Hair follicle dermal papilla cell (primary cell): ENCODE measurements around the gene CIDEC. TPM values are rescaled to one million over a fixed set of nuclear protein-coding genes. Genes with fewer than 3 reads are reported as not detected.

ENCODE experiments used
- small RNA-seq: library from RNA; depleted of rRNA; stranded (forward); fragments of <200 nt; gene quantifications from one replicate; pipeline ENCODE3, GENCODE V24; 2012
- total RNA-seq: library from RNA; depleted of rRNA; stranded (reverse); fragments of >200 nt; gene quantifications from 2 replicates; pipeline ENCODE4 v1.2.3, GENCODE V29; 2012

The CIDEC gene
- total RNA-seq = not detected in 2 replicates

GRCh38 chr3:9879830-9880549 lies at the start of gene CIDEC:
Gene CIDEC, minus strand, starts transcription at chr3:9880253. Its CDS starts 1,767 bp downstream, at chr3:9878486.

GRCh38 chr3:9916734-9917680 lies 37.0 kb upstream of the CIDEC start, which contains the start of gene IL17RC:
Gene IL17RC, plus strand, starts transcription at chr3:9917098. Its CDS starts 218 bp downstream, at chr3:9917316.

GRCh38 chr3:9902372-9903237 lies 22.6 kb upstream of the CIDEC start, which contains the start of gene IL17RE:
Gene IL17RE, plus strand, starts transcription at chr3:9902848. Its CDS starts 85 bp downstream, at chr3:9902933.

GRCh38 chr3:9890249-9891071 lies 10.4 kb upstream of the CIDEC start, which contains the start of gene JAGN1:
Gene JAGN1, plus strand, starts transcription at chr3:9890610. Its CDS starts 113 bp downstream, at chr3:9890723.

GRCh38 chr3:9843715-9844438 lies 36.2 kb downstream of the CIDEC start, which contains the start of gene RPUSD3:
Gene RPUSD3, minus strand, starts transcription at chr3:9844008. Its CDS starts 18 bp downstream, at chr3:9843990.

Small RNA genes within 50 kb of the gene (small RNA-seq; reads per million reads assigned to genes)
- gene RNU6-882P = not detected

Other genes with a start within 250 kb of the CIDEC start
- gene MTMR14, start 230.7 kb downstream of the CIDEC start, total RNA-seq = 38.1 and 44.3 TPM in 2 replicates
- not detected in 2 replicates for gene CPNE9, start 176.4 kb downstream of the CIDEC start, total RNA-seq
- gene BRPF1, start 148.5 kb downstream of the CIDEC start, total RNA-seq = 25.6 and 27.0 TPM in 2 replicates
- 35.4 and 38.3 TPM in 2 replicates for gene OGG1, start 130.3 kb downstream of the CIDEC start, total RNA-seq
- gene CAMK1, start 110.3 kb downstream of the CIDEC start, total RNA-seq = 24.0 and 24.9 TPM in 2 replicates
- gene TADA3, start 87.8 kb downstream of the CIDEC start, total RNA-seq = 94.1 and 96.5 TPM in 2 replicates
- 190 and 236 TPM in 2 replicates for gene ARPC4, start 87.2 kb downstream of the CIDEC start, total RNA-seq
- 40.9 and 45.4 TPM in 2 replicates for gene TTLL3, start 70.0 kb downstream of the CIDEC start, total RNA-seq
- 30.3 and 33.2 TPM in 2 replicates for gene RPUSD3, start 36.2 kb downstream of the CIDEC start, total RNA-seq
- gene JAGN1, start 10.4 kb upstream of the CIDEC start, total RNA-seq = 28.4 and 30.7 TPM in 2 replicates
- gene IL17RE, start 22.6 kb upstream of the CIDEC start, total RNA-seq = 3.2 and 6.9 TPM in 2 replicates
- 63.6 and 69.1 TPM in 2 replicates for gene IL17RC, start 36.8 kb upstream of the CIDEC start, total RNA-seq
- 20.1 and 29.8 TPM in 2 replicates for gene CRELD1, start 53.6 kb upstream of the CIDEC start, total RNA-seq
- gene PRRT3, start 72.2 kb upstream of the CIDEC start, total RNA-seq = 4.9 and 6.0 TPM in 2 replicates
- gene EMC3, start 106.6 kb upstream of the CIDEC start, total RNA-seq = 37.6 and 69.6 TPM in 2 replicates
- gene FANCD2, start 146.2 kb upstream of the CIDEC start, total RNA-seq = 3.4 and 4.6 TPM in 2 replicates
- gene FANCD2OS, start 228.0 kb upstream of the CIDEC start, total RNA-seq = not detected in 2 replicates
- 73.0 and 83.7 TPM in 2 replicates for gene BRK1, start 235.4 kb upstream of the CIDEC start, total RNA-seq